Kidney (tissue), 14 donors: ENCODE measurements around the gene KPNB1. TPM values are rescaled to one million over a fixed set of nuclear protein-coding genes. Genes with fewer than 3 reads are reported as not detected.
A peak's percentile ranks its signal among the peaks of the same experiment; 100 is the strongest.

Experiments
- DNase-seq, 5 donors: peaks; one replicate each; pipeline ENCODE4 v3.0.0-alpha.2; 2013 to 2020
- FAIRE-seq: peaks from 2 replicates; lab custom pipeline; 2012; peaks lifted over from hg19 to GRCh38; lab: Jason Lieb, UNC
- H3K27ac ChIP-seq, 2 donors: one replicate each; pipeline ENCODE4 v1.7.0; 2013; ENCODE audit warnings: low read depth in 2 of 2, low read length in 2 of 2, inconsistent platforms in 1 of 2
- H3K27me3 ChIP-seq: one replicate; pipeline ENCODE4 v1.7.1; 2013; ENCODE audit warnings: low read length, inconsistent platforms; ENCODE audit not compliant: control insufficient read depth, insufficient read depth
- H3K36me3 ChIP-seq, 3 donors: one replicate each; pipeline versions ENCODE4 v1.7.0 to v1.7.1; 2013; ENCODE audit warnings: low read length in 3 of 3, control low read depth in 1 of 3, inconsistent platforms in 1 of 3; ENCODE audit not compliant: insufficient read depth in 3 of 3, control insufficient read depth in 2 of 3
- H3K4me1 ChIP-seq, 3 donors: one replicate each; pipeline versions ENCODE4 v1.7.0 to v1.7.1; 2013; ENCODE audit warnings: low read length in 3 of 3, inconsistent platforms in 1 of 3, low read depth in 1 of 3; ENCODE audit not compliant: control insufficient read depth in 2 of 3, insufficient read depth in 2 of 3
- H3K4me3 ChIP-seq, 3 donors: one replicate each; pipeline versions ENCODE4 v1.7.0 to v1.8.1; 2013; ENCODE audit warnings: low read length in 3 of 3, control low read depth in 1 of 3, inconsistent platforms in 1 of 3
- H3K9ac ChIP-seq, 3 donors: one replicate each; pipeline versions ENCODE4 v1.7.0 to v1.7.1; 2013; ENCODE audit warnings: low read length in 3 of 3, control low read depth in 1 of 3, inconsistent platforms in 1 of 3
- H3K9me3 ChIP-seq, 3 donors: one replicate each; pipeline versions ENCODE4 v1.7.0 to v1.7.1; 2013; ENCODE audit warnings: low read length in 3 of 3, control low read depth in 1 of 3, inconsistent platforms in 1 of 3; ENCODE audit not compliant: control insufficient read depth in 2 of 3, insufficient read depth in 1 of 3
- intact Hi-C: fragments of 100-400 bp; cut with DNase I; formaldehyde crosslinking; loops from one replicate; pipeline ENCODE4 v1.11.1; 2022
- polyA plus RNA-seq: library from polyadenylated mRNA; stranded (reverse); fragments of 350-450 nt; fragmentation: Illumina TruSeq; extraction: RNeasy Lipid Tissue Mini Kit (QIAGEN cat#74804); gene quantifications from one replicate; pipeline ENCODE4 v1.2.3, GENCODE V29; 2014; ENCODE audit warnings: low read depth, low replicate concordance; ENCODE audit not compliant: insufficient read depth
- total RNA-seq: library from RNA; stranded (reverse); fragmentation: NEBNext Ultra II Directional; extraction: Animal tissue kit (Norgen Biotek cat#: 25700); gene quantifications from one replicate; pipeline ENCODE4 v1.2.1, GENCODE V29; 2021
- TF ChIP-seq, protein P1 (sequence below): IDR thresholded peaks from 3 replicates; pipeline ENCODE4 v1.5.1; 2012; ENCODE audit warnings: mild to moderate bottlenecking, moderate library complexity, borderline replicate concordance; ENCODE audit not compliant: insufficient read depth; ENCODE audit errors: extremely low read depth
- donor health status: control.
- donor health status: control.
- donor health status: control.
- donor health status: control.
- donor health status: control.
- donor health status: DM: yes; HTN: yes; CAD: no.
- donor health status: Normal renal cell carcinoma (clear cell type).

The KPNB1 gene
- total and polyA plus RNA-seq, 2 donors from 2014 or later: 49.1 to 220 TPM

DNA sequence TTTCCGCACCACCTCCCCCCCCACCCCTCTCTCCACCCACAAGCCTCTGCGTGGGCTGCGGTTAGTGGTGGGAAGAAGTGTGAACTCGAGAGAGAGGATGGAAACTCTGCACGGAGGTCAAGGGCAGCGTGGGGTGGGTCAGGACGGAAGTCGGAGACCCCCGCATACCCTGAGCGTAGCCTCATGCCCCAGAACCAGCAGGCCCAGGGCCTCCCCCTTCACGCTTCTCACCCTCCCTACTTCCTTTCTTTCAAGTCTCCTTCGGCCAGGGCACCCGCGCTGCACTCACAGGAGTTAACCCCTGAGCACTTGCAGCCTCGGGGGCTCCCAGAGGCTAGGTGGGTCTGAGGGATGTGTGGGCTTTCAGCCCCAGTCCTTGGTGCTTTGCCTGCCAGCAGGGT is 53.5 kb downstream of the KPNB1 start:
- peaks cover 0 to 13% (median 6%) of the 10 kb centered on the region in 3 donors for H3K4me1 ChIP-seq
- no peak overlapping the region for H3K27ac ChIP-seq
- intact Hi-C loops: no loop called here
- TF ChIP-seq, protein P1, sequence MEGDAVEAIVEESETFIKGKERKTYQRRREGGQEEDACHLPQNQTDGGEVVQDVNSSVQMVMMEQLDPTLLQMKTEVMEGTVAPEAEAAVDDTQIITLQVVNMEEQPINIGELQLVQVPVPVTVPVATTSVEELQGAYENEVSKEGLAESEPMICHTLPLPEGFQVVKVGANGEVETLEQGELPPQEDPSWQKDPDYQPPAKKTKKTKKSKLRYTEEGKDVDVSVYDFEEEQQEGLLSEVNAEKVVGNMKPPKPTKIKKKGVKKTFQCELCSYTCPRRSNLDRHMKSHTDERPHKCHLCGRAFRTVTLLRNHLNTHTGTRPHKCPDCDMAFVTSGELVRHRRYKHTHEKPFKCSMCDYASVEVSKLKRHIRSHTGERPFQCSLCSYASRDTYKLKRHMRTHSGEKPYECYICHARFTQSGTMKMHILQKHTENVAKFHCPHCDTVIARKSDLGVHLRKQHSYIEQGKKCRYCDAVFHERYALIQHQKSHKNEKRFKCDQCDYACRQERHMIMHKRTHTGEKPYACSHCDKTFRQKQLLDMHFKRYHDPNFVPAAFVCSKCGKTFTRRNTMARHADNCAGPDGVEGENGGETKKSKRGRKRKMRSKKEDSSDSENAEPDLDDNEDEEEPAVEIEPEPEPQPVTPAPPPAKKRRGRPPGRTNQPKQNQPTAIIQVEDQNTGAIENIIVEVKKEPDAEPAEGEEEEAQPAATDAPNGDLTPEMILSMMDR: no peak
- no peak overlapping the region for H3K9ac ChIP-seq
- FAIRE-seq (no peak), DNase-seq (peak in 2 of 5 donors; percentile 44 to 63)
- no peaks in the 10 kb centered on the region for H3K27me3 ChIP-seq
- no peak overlapping the region for H3K4me3 ChIP-seq
- no peaks in the 10 kb centered on the region for H3K9me3 ChIP-seq
- peaks cover 0 to 10% (median 0%) of the 10 kb centered on the region in 3 donors for H3K36me3 ChIP-seq

DNA sequence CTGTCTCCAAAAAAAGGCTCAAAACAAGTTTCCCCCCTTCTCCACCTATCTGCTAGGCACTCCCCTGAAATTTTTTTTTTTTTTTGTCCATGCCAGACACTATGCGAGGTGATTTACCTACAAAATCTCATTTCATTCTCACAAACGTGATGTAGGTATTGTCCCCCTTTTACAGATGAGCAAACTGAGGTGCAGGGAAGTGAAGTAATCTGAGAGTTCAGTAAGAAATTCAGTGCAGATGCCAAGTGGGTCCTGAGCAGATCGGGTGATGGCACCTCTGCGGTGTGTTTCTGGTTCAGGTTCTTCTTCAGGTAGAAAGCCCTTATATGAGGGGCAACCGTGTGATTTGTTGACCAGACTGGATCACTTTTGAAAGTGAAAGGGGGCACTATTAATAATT is 54.0 kb downstream of the KPNB1 start:
- DNase-seq (no peak), FAIRE-seq (no peak)
- Histone ChIP-seq H3K9me3 (no peaks in the 10 kb centered on the region), H3K27ac (no peak overlapping the region), H3K9ac (no peak overlapping the region), H3K27me3 (no peaks in the 10 kb centered on the region), H3K4me1 (peaks cover 0 to 13% (median 6%) of the 10 kb centered on the region in 3 donors), H3K36me3 (peaks cover 0 to 6% (median 0%) of the 10 kb centered on the region in 3 donors), H3K4me3 (no peak overlapping the region)
- intact Hi-C loops: no loop called here
- TF ChIP-seq, protein P1: no peak

DNA sequence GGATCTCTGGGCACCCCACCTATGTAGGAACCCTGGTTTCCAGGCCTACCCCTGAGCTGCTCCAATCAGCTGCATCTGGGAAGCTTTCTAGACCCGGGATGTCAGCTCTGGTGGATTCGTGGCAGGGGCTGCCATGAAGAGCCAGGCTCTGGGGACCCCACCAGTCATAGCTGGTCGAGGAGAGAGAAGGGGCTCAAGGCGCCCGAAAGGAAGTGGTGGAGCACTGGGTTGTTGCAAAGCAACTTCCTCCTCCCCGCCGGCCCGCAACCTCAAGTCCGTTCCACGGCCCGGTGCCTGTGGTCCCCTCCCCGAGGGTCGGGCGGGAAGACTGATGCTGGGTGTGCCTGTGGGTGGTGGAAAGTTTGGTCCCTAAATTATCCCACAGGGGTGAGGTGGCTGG is 54.4 kb downstream of the KPNB1 start:
- no peak overlapping the region for H3K9ac ChIP-seq
- H3K27ac ChIP-seq: no peak overlapping the region
- FAIRE-seq (no peak), DNase-seq (peak in 1 of 5 donors; percentile 69)
- no peak overlapping the region for H3K4me3 ChIP-seq
- H3K27me3 ChIP-seq: no peaks in the 10 kb centered on the region
- intact Hi-C loops: no loop called here
- H3K36me3 ChIP-seq: peaks cover 0 to 5% (median 0%) of the 10 kb centered on the region in 3 donors
- H3K4me1 ChIP-seq: peaks cover 0 to 13% (median 6%) of the 10 kb centered on the region in 3 donors
- H3K9me3 ChIP-seq: no peaks in the 10 kb centered on the region
- TF ChIP-seq, protein P1: no peak

DNA sequence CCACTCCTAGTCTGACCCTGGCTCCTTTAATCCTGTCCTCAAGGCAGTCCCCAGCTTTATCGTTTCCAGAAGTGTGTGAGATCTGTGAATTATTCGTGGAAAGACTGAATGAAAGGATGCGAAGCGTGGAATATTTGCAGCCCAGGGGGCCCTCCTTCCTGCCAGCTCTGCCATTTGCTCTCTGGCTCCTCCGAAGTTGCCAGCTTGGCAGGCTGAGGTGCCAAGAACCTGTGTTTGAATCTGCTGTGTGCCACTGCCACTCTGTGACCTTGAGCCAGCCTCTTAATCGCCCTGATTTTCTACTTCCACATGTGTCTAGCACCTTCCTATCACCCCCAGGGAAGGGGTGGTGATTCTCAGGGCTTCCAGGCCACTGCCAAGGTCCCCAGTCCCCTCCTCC is 55.0 kb downstream of the KPNB1 start:
- Histone ChIP-seq H3K27ac (no peak overlapping the region), H3K27me3 (no peaks in the 10 kb centered on the region), H3K4me1 (peaks cover 0 to 13% (median 6%) of the 10 kb centered on the region in 3 donors), H3K4me3 (no peak overlapping the region), H3K36me3 (peaks cover 0 to 9% (median 2%) of the 10 kb centered on the region in 3 donors), H3K9ac (no peak overlapping the region), H3K9me3 (no peaks in the 10 kb centered on the region)
- FAIRE-seq (no peak), DNase-seq (peak in 1 of 5 donors; percentile 47)
- TF ChIP-seq, protein P1: no peak
- intact Hi-C loops: no loop called here
